SK-N-SH (cell line): Measurements from ENCODE around the gene CMC1. TPM values are rescaled to one million over a fixed set of nuclear protein-coding genes. Genes with fewer than 3 reads are reported as not detected.

ENCODE experiments used
- CTCF ChIA-PET: fragments of 300-600, 350-600 bp; formaldehyde crosslinking; extraction: SDS; loops from one replicate; lab custom pipeline; 2021; lab: Yijun Ruan, JAX
- POLR2A ChIA-PET: fragments of 350-600 bp; sonication (Branson Sonifier 250); formaldehyde crosslinking; extraction: SDS; loops from one replicate; lab custom pipeline; 2020; ENCODE audit warnings: antibody characterized with exemption, inconsistent platforms; lab: Yijun Ruan, JAX
- DNase-seq: peaks from one replicate; pipeline ENCODE4 v3.0.0; 2012
- H2AFZ ChIP-seq: fragments of 200-600 bp; sonication (generic); 2 replicates; pipeline ENCODE4 v1.8.1; 2016; ENCODE audit warnings: antibody characterized with exemption, mild to moderate bottlenecking, low read depth
- H3F3A ChIP-seq: fragments of 200-600 bp; sonication (generic); replicated peaks from 2 replicates; pipeline ENCODE3; 2016; ENCODE audit warnings: antibody characterized with exemption, mild to moderate bottlenecking; ENCODE audit not compliant: insufficient read depth
- H3K27ac ChIP-seq, 2 experiments: fragments of 200-500 bp in 1 of 2; fragments of 200-600 bp in 1 of 2; sonication (Bioruptor generic) in 1 of 2; sonication (generic), shearing (Covaris generic) in 1 of 2; 2 replicates each; pipeline versions ENCODE4 v1.5.1 to v1.6.1; 2014 to 2016; ENCODE audit warnings: low read depth in 2 of 2, inconsistent platforms in 1 of 2, low read length in 1 of 2, mild to moderate bottlenecking in 1 of 2, mixed read lengths in 1 of 2
- H3K27me3 ChIP-seq: fragments of 200-600 bp; sonication (generic), shearing (Covaris generic); 2 replicates; pipeline ENCODE4 v1.6.1; 2016; ENCODE audit warnings: mixed run types; ENCODE audit not compliant: insufficient read depth
- H3K36me3 ChIP-seq, 2 experiments: fragments of 200-500 bp in 1 of 2; fragments of 200-600 bp in 1 of 2; sonication (Bioruptor generic) in 1 of 2; sonication (generic) in 1 of 2; replicated peaks in 1 of 2; 2 replicates each; pipeline versions ENCODE3 to v1.5.1; 2014 to 2016; ENCODE audit warnings: low read length in 1 of 2, mild to moderate bottlenecking in 1 of 2; ENCODE audit not compliant: insufficient read depth in 2 of 2, control insufficient read depth in 1 of 2
- H3K4me1 ChIP-seq, 2 experiments: fragments of 200-500 bp in 1 of 2; fragments of 200-600 bp in 1 of 2; sonication (Bioruptor generic) in 1 of 2; sonication (generic), shearing (Covaris generic) in 1 of 2; 2 replicates each; pipeline versions ENCODE4 v1.5.1 to v1.6.1; 2014 to 2016; ENCODE audit warnings: low read depth in 1 of 2, low read length in 1 of 2, mixed run types in 1 of 2; ENCODE audit not compliant: insufficient read depth in 2 of 2, control insufficient read depth in 1 of 2
- H3K4me2 ChIP-seq: fragments of 200-600 bp; sonication (generic), shearing (Covaris generic); 2 replicates; pipeline ENCODE4 v1.6.1; 2017; ENCODE audit warnings: mixed run types
- H3K4me3 ChIP-seq, 2 experiments: fragments of 200-500 bp in 1 of 2; fragments of 200-600 bp in 1 of 2; sonication (Bioruptor generic) in 1 of 2; sonication (generic), shearing (Covaris generic) in 1 of 2; 2 replicates each; pipeline versions ENCODE4 v1.5.1 to v1.8.1; 2014 to 2016; ENCODE audit warnings: low read depth in 2 of 2, inconsistent platforms in 1 of 2, low read length in 1 of 2, mild to moderate bottlenecking in 1 of 2, mixed read lengths in 1 of 2, moderate library complexity in 1 of 2
- H3K79me2 ChIP-seq: fragments of 200-600 bp; sonication (generic); 2 replicates; pipeline ENCODE4 v1.8.1; 2017; ENCODE audit warnings: mild to moderate bottlenecking; ENCODE audit not compliant: insufficient read depth
- H3K9ac ChIP-seq: fragments of 200-600 bp; sonication (generic); 2 replicates; pipeline ENCODE4 v1.6.1; 2017; ENCODE audit warnings: mixed run types
- H3K9me2 ChIP-seq: fragments of 200-600 bp; sonication (generic); 2 replicates; pipeline ENCODE4 v1.6.1; 2017; ENCODE audit warnings: mixed run types
- H3K9me3 ChIP-seq: fragments of 200-600 bp; sonication (generic); 2 replicates; pipeline ENCODE4 v1.6.1; 2017; ENCODE audit warnings: mixed run types, mild to moderate bottlenecking, moderate library complexity
- H4K20me1 ChIP-seq: fragments of 200-600 bp; sonication (generic); 2 replicates; pipeline ENCODE4 v1.6.1; 2017; ENCODE audit warnings: mild to moderate bottlenecking, mixed run types; ENCODE audit not compliant: insufficient read depth
- ELF1 ChIP-seq: IDR thresholded peaks from 2 replicates; pipeline ENCODE4 v1.4.0; 2012
- EP300 ChIP-seq, 2 experiments: IDR thresholded peaks; 2 replicates each; pipeline versions ENCODE4 v1.4.0 to v1.6.1; 2012; ENCODE audit warnings: borderline replicate concordance in 1 of 2, low read depth in 1 of 2, low read length in 1 of 2
- EZH2phosphoT487 ChIP-seq: fragments of 200-600 bp; sonication (generic); IDR thresholded peaks from 2 replicates; pipeline ENCODE4 v1.6.1; 2017; ENCODE audit warnings: low read depth, mixed run types, mild to moderate bottlenecking, antibody characterized with exemption, moderate library complexity, borderline replicate concordance
- FOSL2 ChIP-seq: IDR thresholded peaks from 2 replicates; pipeline ENCODE4 v1.4.0; 2012; ENCODE audit warnings: low read depth, mild to moderate bottlenecking, moderate library complexity, borderline replicate concordance
- FOXM1 ChIP-seq: IDR thresholded peaks from 2 replicates; pipeline ENCODE4 v1.4.0; 2012; ENCODE audit warnings: low read depth, mild to moderate bottlenecking
- GABPA ChIP-seq: IDR thresholded peaks from 2 replicates; pipeline ENCODE4 v1.4.0; 2012; ENCODE audit warnings: low read depth, mild to moderate bottlenecking
- GATA2 ChIP-seq: sonication (generic); formaldehyde crosslinking; IDR thresholded peaks from 2 replicates; pipeline ENCODE4 v1.5.0; 2020; ENCODE audit warnings: mild to moderate bottlenecking, missing genetic modification reagents
- JUND ChIP-seq: IDR thresholded peaks from 2 replicates; pipeline ENCODE4 v1.4.0; 2012
- MEF2A ChIP-seq: IDR thresholded peaks from 2 replicates; pipeline ENCODE4 v1.4.0; 2012; ENCODE audit warnings: low read depth, borderline replicate concordance
- MXI1 ChIP-seq: IDR thresholded peaks from 2 replicates; pipeline ENCODE4 v1.6.1; 2012; ENCODE audit warnings: mild to moderate bottlenecking, low read depth, low read length, improper control_type of control experiment
- NFIC ChIP-seq: IDR thresholded peaks from 2 replicates; pipeline ENCODE4 v1.4.0; 2012; ENCODE audit warnings: borderline replicate concordance
- NRF1 ChIP-seq: IDR thresholded peaks from 2 replicates; pipeline ENCODE4 v1.6.1; 2012; ENCODE audit warnings: low read depth, mild to moderate bottlenecking, low read length
- RAD21 ChIP-seq: IDR thresholded peaks from 2 replicates; pipeline ENCODE4 v1.6.1; 2012; ENCODE audit warnings: mild to moderate bottlenecking, low read length
- RCOR1 ChIP-seq: fragments of 150-350 bp; IDR thresholded peaks from 2 replicates; pipeline ENCODE4 v1.6.1; 2017; ENCODE audit warnings: antibody characterized with exemption, low read length
- RFX5 ChIP-seq: IDR thresholded peaks from 2 replicates; pipeline ENCODE4 v1.6.1; 2012; ENCODE audit warnings: mild to moderate bottlenecking, improper control_type of control experiment, low read length
- SMC3 ChIP-seq: IDR thresholded peaks from 2 replicates; pipeline ENCODE4 v1.6.1; 2012; ENCODE audit warnings: low read depth, low read length, improper control_type of control experiment
- TAF1 ChIP-seq: IDR thresholded peaks from 2 replicates; pipeline ENCODE4 v1.6.1; 2012; ENCODE audit warnings: low read depth, mild to moderate bottlenecking, low read length, moderate library complexity, borderline replicate concordance
- TCF12 ChIP-seq: IDR thresholded peaks from 2 replicates; pipeline ENCODE4 v1.4.0; 2012
- TEAD4 ChIP-seq: IDR thresholded peaks from 2 replicates; pipeline ENCODE4 v1.4.0; 2012; ENCODE audit warnings: mild to moderate bottlenecking, borderline replicate concordance; ENCODE audit not compliant: insufficient read depth
- WGBS: methylation state at CpG from one replicate; pipeline ENCODE4 v1.1.6; 2017; ENCODE audit warnings: low lambda C conversion rate; 5-methylcytosine and 5-hydroxymethylcytosine counted together
- polyA plus RNA-seq, 3 experiments: library from polyadenylated mRNA; depleted of rRNA; stranded (reverse); fragments of >200 nt; gene quantifications; 2 replicates each; pipeline ENCODE4 v1.2.3, GENCODE V29; 2012
- TF ChIP-seq, protein P1 (sequence below): IDR thresholded peaks from 2 replicates; pipeline ENCODE4; 2012
- TF ChIP-seq, protein P2 (sequence below): fragments of 200-600 bp; sonication (generic); IDR thresholded peaks from 2 replicates; pipeline ENCODE4 v1.6.1; 2017; ENCODE audit warnings: antibody characterized with exemption, mild to moderate bottlenecking, moderate library complexity
- TF ChIP-seq, protein P3 (sequence below): IDR thresholded peaks from 2 replicates; pipeline ENCODE4 v1.6.1; 2012; ENCODE audit warnings: mild to moderate bottlenecking, low read depth, low read length, moderate library complexity
- TF ChIP-seq, protein P4 (sequence below): fragments of 150-350 bp; IDR thresholded peaks from 2 replicates; pipeline ENCODE4 v1.6.1; 2017; ENCODE audit warnings: antibody characterized with exemption, low read length, low read depth, borderline replicate concordance

Gene CMC1
- polyA plus RNA-seq, 1 of the 3 experiments (the other 2 are of a cell fraction) = 24.1 TPM

DNA sequence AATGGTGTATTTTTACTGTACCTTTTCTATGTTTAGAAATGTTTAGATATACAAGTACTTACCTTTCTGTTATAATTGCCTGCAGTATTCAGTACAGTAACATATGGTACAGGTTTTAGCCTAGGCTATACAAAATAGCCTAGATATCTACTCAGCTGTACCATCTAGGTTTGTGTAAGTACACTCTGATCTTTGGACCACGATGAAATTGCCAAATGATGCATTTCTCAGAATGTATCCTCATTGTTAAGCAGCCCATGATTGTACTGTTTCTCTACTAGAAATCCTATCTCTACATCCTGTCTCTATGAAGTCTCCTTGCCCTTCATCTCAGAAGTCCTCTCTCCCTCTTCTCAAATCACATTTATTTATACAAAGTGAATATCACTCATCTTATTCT, 74.3 kb downstream of the CMC1 start:
- Histone ChIP-seq H3K4me3 (no peak overlapping the region), H3K79me2 (no peaks in the 10 kb centered on the region), H3K27ac (no peak overlapping the region), H3K27me3 (no peaks in the 10 kb centered on the region), H3K36me3 (peaks cover 14 to 24% of the 10 kb centered on the region in 2 experiments), H3K4me2 (no peak overlapping the region), H3K9ac (no peak overlapping the region), H3K9me3 (no peaks in the 10 kb centered on the region), H4K20me1 (no peaks in the 10 kb centered on the region), H2AFZ (no peak overlapping the region), H3K4me1 (no peaks in the 10 kb centered on the region), H3F3A (no peaks in the 10 kb centered on the region), H3K9me2 (no peaks in the 10 kb centered on the region; the same call in 1 of the 2 replicates)
- CTCF ChIA-PET = no interaction called here
- 69% methylated on average over 1 of the region's 1 CpG for WGBS
- DNase-seq = no peak
- POLR2A ChIA-PET = no interaction called here
- no peak for TF ChIP-seq EZH2phosphoT487
- no peak for TF ChIP-seq FOSL2
- TF ChIP-seq, protein P1, sequence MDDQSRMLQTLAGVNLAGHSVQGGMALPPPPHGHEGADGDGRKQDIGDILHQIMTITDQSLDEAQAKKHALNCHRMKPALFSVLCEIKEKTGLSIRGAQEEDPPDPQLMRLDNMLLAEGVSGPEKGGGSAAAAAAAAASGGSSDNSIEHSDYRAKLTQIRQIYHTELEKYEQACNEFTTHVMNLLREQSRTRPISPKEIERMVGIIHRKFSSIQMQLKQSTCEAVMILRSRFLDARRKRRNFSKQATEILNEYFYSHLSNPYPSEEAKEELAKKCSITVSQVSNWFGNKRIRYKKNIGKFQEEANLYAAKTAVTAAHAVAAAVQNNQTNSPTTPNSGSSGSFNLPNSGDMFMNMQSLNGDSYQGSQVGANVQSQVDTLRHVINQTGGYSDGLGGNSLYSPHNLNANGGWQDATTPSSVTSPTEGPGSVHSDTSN = no peak
- no peak for TF ChIP-seq TCF12
- no peak for TF ChIP-seq RAD21
- TF ChIP-seq TEAD4 = no peak
- no peak for TF ChIP-seq RFX5
- no peak for TF ChIP-seq RCOR1
- TF ChIP-seq, protein P2, sequence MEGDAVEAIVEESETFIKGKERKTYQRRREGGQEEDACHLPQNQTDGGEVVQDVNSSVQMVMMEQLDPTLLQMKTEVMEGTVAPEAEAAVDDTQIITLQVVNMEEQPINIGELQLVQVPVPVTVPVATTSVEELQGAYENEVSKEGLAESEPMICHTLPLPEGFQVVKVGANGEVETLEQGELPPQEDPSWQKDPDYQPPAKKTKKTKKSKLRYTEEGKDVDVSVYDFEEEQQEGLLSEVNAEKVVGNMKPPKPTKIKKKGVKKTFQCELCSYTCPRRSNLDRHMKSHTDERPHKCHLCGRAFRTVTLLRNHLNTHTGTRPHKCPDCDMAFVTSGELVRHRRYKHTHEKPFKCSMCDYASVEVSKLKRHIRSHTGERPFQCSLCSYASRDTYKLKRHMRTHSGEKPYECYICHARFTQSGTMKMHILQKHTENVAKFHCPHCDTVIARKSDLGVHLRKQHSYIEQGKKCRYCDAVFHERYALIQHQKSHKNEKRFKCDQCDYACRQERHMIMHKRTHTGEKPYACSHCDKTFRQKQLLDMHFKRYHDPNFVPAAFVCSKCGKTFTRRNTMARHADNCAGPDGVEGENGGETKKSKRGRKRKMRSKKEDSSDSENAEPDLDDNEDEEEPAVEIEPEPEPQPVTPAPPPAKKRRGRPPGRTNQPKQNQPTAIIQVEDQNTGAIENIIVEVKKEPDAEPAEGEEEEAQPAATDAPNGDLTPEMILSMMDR = no peak
- TF ChIP-seq FOXM1 = no peak
- no peak for TF ChIP-seq MXI1
- TF ChIP-seq GATA2 (CRISPR knock-in tag) = no peak
- no peak for TF ChIP-seq ELF1
- no peak for TF ChIP-seq SMC3
- TF ChIP-seq JUND = no peak
- TF ChIP-seq MEF2A = no peak
- TF ChIP-seq NFIC = no peak

DNA sequence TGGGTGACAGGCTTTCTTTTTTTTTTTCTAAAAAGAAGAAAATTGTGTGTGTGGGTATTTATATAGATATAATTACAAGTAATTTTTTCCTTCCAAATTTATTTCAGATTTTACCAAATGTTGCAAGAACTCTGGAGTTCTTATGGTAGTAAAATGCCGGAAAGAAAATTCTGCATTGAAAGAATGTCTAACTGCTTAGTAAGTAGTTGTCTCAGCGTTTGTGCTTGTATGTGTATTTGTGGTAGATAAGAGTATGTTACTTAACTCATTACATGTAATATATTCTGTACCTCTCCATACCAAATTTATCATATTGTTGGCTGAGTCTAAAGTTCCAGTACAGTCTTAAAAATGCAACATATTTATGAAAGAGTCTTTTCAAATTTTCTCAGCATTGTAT, 74.8 kb downstream of the CMC1 start:
- Histone ChIP-seq H3K27ac (no peak overlapping the region), H3K9ac (no peak overlapping the region), H3K4me1 (no peaks in the 10 kb centered on the region), H3K4me3 (no peak overlapping the region), H3K79me2 (no peaks in the 10 kb centered on the region), H3F3A (no peaks in the 10 kb centered on the region), H3K9me2 (no peaks in the 10 kb centered on the region; the same call in 1 of the 2 replicates), H3K36me3 (peaks cover 17 to 28% of the 10 kb centered on the region in 2 experiments), H3K4me2 (no peak overlapping the region), H2AFZ (no peak overlapping the region), H4K20me1 (no peaks in the 10 kb centered on the region), H3K27me3 (no peaks in the 10 kb centered on the region), H3K9me3 (no peaks in the 10 kb centered on the region)
- no peak for DNase-seq
- 88% methylated on average over 2 of the region's 2 CpGs for WGBS
- POLR2A ChIA-PET = no interaction called here
- CTCF ChIA-PET = no interaction called here
- TF ChIP-seq EZH2phosphoT487 (no peak), EP300 (IDR thresholded peaks at IDR 0.05; ENCODE audit: borderline replicate concordance in 1 of 2, low read depth in 1 of 2, low read length in 1 of 2) (no peak), SMC3 (no peak), GABPA (no peak), RAD21 (no peak), JUND (no peak), TEAD4 (no peak), NFIC (no peak), TAF1 (no peak), NRF1 (no peak), RFX5 (no peak)
- TF ChIP-seq, protein P3, sequence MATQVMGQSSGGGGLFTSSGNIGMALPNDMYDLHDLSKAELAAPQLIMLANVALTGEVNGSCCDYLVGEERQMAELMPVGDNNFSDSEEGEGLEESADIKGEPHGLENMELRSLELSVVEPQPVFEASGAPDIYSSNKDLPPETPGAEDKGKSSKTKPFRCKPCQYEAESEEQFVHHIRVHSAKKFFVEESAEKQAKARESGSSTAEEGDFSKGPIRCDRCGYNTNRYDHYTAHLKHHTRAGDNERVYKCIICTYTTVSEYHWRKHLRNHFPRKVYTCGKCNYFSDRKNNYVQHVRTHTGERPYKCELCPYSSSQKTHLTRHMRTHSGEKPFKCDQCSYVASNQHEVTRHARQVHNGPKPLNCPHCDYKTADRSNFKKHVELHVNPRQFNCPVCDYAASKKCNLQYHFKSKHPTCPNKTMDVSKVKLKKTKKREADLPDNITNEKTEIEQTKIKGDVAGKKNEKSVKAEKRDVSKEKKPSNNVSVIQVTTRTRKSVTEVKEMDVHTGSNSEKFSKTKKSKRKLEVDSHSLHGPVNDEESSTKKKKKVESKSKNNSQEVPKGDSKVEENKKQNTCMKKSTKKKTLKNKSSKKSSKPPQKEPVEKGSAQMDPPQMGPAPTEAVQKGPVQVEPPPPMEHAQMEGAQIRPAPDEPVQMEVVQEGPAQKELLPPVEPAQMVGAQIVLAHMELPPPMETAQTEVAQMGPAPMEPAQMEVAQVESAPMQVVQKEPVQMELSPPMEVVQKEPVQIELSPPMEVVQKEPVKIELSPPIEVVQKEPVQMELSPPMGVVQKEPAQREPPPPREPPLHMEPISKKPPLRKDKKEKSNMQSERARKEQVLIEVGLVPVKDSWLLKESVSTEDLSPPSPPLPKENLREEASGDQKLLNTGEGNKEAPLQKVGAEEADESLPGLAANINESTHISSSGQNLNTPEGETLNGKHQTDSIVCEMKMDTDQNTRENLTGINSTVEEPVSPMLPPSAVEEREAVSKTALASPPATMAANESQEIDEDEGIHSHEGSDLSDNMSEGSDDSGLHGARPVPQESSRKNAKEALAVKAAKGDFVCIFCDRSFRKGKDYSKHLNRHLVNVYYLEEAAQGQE = no peak
- TF ChIP-seq, protein P4, sequence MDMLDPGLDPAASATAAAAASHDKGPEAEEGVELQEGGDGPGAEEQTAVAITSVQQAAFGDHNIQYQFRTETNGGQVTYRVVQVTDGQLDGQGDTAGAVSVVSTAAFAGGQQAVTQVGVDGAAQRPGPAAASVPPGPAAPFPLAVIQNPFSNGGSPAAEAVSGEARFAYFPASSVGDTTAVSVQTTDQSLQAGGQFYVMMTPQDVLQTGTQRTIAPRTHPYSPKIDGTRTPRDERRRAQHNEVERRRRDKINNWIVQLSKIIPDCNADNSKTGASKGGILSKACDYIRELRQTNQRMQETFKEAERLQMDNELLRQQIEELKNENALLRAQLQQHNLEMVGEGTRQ = no peak
